ENCODE measurements around the gene MYH9.

DNA sequence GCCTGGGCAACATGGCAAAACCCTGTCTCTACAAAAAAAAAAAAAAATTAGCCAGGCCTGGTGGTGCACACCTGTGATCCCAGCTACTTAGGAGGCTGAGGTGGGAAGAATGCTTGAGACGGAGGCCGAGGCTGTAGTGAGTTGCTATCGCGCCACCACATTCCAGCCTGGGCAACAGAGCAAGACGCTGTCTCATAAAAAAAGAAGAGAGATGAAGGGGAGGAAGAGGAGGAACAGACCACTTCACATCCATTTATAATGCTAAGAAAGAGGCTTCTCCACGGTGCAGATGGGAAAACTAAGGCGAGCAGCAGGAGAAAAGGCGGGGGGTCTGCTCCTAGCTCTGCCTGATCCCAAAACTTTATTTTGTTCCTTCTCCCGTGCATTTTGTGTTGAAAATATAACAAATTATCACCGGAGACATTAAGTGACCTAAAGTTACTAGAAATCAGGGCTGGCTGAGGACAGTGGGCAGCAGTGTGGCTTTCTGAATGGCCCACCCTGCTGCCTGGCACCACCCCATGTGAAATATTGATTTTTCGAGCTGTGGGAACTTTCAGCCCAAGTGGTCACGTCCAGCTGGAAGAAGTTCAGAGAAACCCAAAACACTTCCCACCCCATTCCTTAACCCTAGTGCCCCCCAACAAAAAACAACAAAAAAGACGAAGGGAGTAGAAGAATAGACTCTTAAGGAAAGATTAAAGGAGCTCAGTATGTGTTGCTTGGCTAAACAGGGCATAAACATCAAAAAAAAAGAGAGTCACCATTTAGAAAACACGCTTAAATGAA is 9.5 kb downstream of the MYH9 start:
- TF ChIP-seq, protein P1, sequence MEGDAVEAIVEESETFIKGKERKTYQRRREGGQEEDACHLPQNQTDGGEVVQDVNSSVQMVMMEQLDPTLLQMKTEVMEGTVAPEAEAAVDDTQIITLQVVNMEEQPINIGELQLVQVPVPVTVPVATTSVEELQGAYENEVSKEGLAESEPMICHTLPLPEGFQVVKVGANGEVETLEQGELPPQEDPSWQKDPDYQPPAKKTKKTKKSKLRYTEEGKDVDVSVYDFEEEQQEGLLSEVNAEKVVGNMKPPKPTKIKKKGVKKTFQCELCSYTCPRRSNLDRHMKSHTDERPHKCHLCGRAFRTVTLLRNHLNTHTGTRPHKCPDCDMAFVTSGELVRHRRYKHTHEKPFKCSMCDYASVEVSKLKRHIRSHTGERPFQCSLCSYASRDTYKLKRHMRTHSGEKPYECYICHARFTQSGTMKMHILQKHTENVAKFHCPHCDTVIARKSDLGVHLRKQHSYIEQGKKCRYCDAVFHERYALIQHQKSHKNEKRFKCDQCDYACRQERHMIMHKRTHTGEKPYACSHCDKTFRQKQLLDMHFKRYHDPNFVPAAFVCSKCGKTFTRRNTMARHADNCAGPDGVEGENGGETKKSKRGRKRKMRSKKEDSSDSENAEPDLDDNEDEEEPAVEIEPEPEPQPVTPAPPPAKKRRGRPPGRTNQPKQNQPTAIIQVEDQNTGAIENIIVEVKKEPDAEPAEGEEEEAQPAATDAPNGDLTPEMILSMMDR (IDR thresholded peaks at IDR 0.05 in 2 of 3, conservative IDR thresholded peaks at IDR 0.05 in 1 of 3; ENCODE audit: borderline replicate concordance in 1 of 3, insufficient read depth in 1 of 3, low read depth in 2 of 3, low read length in 2 of 3) = no peak
- TF ChIP-seq ZFX (IDR thresholded peaks at IDR 0.05) (no peak), FOSL1 (IDR thresholded peaks at IDR 0.05; ENCODE audit: low read depth) (no peak), TCF7L2 (IDR thresholded peaks at IDR 0.05; ENCODE audit: borderline replicate concordance, extremely low read depth, insufficient read depth, insufficient read length) (no peak), POLR2A (IDR thresholded peaks at IDR 0.05; ENCODE audit: borderline replicate concordance, extremely low read depth, insufficient read depth, insufficient read length) (no peak), SIN3A (IDR thresholded peaks at IDR 0.05; ENCODE audit: low read depth) (no peak), ZNF274 (IDR thresholded peaks at IDR 0.05; ENCODE audit: low read depth, low read length) (no peak), YY1 (IDR thresholded peaks at IDR 0.05; ENCODE audit: extremely low read depth, insufficient replicate concordance, low read depth, low read length) (no peak), SRF (IDR thresholded peaks at IDR 0.05; ENCODE audit: low read depth) (no peak), EZH2 (IDR thresholded peaks at IDR 0.05) (no peak)
- TF ChIP-seq, protein P2, sequence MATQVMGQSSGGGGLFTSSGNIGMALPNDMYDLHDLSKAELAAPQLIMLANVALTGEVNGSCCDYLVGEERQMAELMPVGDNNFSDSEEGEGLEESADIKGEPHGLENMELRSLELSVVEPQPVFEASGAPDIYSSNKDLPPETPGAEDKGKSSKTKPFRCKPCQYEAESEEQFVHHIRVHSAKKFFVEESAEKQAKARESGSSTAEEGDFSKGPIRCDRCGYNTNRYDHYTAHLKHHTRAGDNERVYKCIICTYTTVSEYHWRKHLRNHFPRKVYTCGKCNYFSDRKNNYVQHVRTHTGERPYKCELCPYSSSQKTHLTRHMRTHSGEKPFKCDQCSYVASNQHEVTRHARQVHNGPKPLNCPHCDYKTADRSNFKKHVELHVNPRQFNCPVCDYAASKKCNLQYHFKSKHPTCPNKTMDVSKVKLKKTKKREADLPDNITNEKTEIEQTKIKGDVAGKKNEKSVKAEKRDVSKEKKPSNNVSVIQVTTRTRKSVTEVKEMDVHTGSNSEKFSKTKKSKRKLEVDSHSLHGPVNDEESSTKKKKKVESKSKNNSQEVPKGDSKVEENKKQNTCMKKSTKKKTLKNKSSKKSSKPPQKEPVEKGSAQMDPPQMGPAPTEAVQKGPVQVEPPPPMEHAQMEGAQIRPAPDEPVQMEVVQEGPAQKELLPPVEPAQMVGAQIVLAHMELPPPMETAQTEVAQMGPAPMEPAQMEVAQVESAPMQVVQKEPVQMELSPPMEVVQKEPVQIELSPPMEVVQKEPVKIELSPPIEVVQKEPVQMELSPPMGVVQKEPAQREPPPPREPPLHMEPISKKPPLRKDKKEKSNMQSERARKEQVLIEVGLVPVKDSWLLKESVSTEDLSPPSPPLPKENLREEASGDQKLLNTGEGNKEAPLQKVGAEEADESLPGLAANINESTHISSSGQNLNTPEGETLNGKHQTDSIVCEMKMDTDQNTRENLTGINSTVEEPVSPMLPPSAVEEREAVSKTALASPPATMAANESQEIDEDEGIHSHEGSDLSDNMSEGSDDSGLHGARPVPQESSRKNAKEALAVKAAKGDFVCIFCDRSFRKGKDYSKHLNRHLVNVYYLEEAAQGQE (IDR thresholded peaks at IDR 0.05; ENCODE audit: low read depth) = no peak
- TF ChIP-seq, protein P3, sequence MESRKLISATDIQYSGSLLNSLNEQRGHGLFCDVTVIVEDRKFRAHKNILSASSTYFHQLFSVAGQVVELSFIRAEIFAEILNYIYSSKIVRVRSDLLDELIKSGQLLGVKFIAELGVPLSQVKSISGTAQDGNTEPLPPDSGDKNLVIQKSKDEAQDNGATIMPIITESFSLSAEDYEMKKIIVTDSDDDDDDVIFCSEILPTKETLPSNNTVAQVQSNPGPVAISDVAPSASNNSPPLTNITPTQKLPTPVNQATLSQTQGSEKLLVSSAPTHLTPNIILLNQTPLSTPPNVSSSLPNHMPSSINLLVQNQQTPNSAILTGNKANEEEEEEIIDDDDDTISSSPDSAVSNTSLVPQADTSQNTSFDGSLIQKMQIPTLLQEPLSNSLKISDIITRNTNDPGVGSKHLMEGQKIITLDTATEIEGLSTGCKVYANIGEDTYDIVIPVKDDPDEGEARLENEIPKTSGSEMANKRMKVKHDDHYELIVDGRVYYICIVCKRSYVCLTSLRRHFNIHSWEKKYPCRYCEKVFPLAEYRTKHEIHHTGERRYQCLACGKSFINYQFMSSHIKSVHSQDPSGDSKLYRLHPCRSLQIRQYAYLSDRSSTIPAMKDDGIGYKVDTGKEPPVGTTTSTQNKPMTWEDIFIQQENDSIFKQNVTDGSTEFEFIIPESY (IDR thresholded peaks at IDR 0.05; ENCODE audit: extremely low read depth, insufficient replicate concordance, low read length) = no peak

All from HCT116 (cell line).